Neural cell (in vitro differentiated cells): ENCODE measurements around the gene SUSD6. TPM values are rescaled to one million over a fixed set of nuclear protein-coding genes. Genes with fewer than 3 reads are reported as not detected.

ENCODE experiments used
- H2AFZ ChIP-seq: fragments of 200-600, 300-800 bp; sonication (generic), shearing (Covaris generic); 2 replicates; pipeline ENCODE4 v1.6.0; 2014; ENCODE audit warnings: low read depth, mild to moderate bottlenecking, antibody characterized with exemption, low read length, moderate library complexity
- H3F3A ChIP-seq: fragments of 200-600 bp; shearing (Covaris generic); 2 replicates; pipeline ENCODE4 v1.6.1; 2016; ENCODE audit warnings: mild to moderate bottlenecking, moderate library complexity, mixed read lengths, antibody characterized with exemption, low read length; ENCODE audit not compliant: insufficient read depth, poor library complexity, severe bottlenecking
- H3K27ac ChIP-seq: fragments of 200-600, 300-800 bp; sonication (generic), shearing (Covaris generic); 2 replicates; pipeline ENCODE4 v1.5.1; 2014; ENCODE audit warnings: mild to moderate bottlenecking, low read length, moderate library complexity
- H3K27me3 ChIP-seq: fragments of 300-800, 200-600 bp; sonication (generic), shearing (Covaris generic); 2 replicates; pipeline ENCODE4 v1.6.0; 2014; ENCODE audit warnings: mild to moderate bottlenecking, low read depth, low read length, moderate library complexity; ENCODE audit not compliant: insufficient read depth
- H3K36me3 ChIP-seq: fragments of 300-800, 200-600 bp; sonication (generic), shearing (Covaris generic); 2 replicates; pipeline ENCODE4 v1.5.1; 2014; ENCODE audit warnings: mild to moderate bottlenecking, antibody characterized with exemption, low read length, moderate library complexity; ENCODE audit not compliant: insufficient read depth
- H3K4me2 ChIP-seq: fragments of 300-800, 200-600 bp; sonication (generic), shearing (Covaris generic); 2 replicates; pipeline ENCODE4 v1.6.0; 2014; ENCODE audit warnings: mild to moderate bottlenecking, low read length
- H3K4me3 ChIP-seq: fragments of 300-800, 200-600 bp; sonication (generic), shearing (Covaris generic); 2 replicates; pipeline ENCODE4 v1.5.1; 2014; ENCODE audit warnings: mild to moderate bottlenecking, low read length, moderate library complexity
- H3K79me2 ChIP-seq: fragments of 200-600 bp; shearing (Covaris generic); replicated peaks from 2 replicates; pipeline ENCODE4 v1.6.0; 2014; ENCODE audit warnings: mild to moderate bottlenecking, low read length, moderate library complexity; ENCODE audit not compliant: insufficient read depth
- H3K9ac ChIP-seq: fragments of 300-800, 200-600 bp; sonication (generic), shearing (Covaris generic); 2 replicates; pipeline ENCODE4 v1.6.1; 2016; ENCODE audit warnings: mild to moderate bottlenecking, low read length, mixed read lengths
- H3K9me2 ChIP-seq: fragments of 200-600 bp; shearing (Covaris generic); 2 replicates; pipeline ENCODE4 v1.6.1; 2016; ENCODE audit warnings: mild to moderate bottlenecking, low read length, mixed read lengths; ENCODE audit not compliant: insufficient read depth
- H3K9me3 ChIP-seq: fragments of 200-600, 300-800 bp; sonication (generic), shearing (Covaris generic); 2 replicates; pipeline ENCODE4 v1.6.1; 2016; ENCODE audit warnings: mild to moderate bottlenecking, mixed run types, low read length, moderate library complexity, mixed read lengths
- H4K20me1 ChIP-seq: fragments of 200-600 bp; shearing (Covaris generic); 2 replicates; pipeline ENCODE4 v1.6.1; 2016; ENCODE audit warnings: mild to moderate bottlenecking, mixed run types; ENCODE audit not compliant: insufficient read depth
- CTCF ChIP-seq: fragments of 450-650 bp; IDR thresholded peaks from 2 replicates; pipeline ENCODE4 v1.5.1; 2014; ENCODE audit warnings: antibody characterized with exemption, mild to moderate bottlenecking, moderate library complexity; ENCODE audit not compliant: poor library complexity, severe bottlenecking
- EP300 ChIP-seq: fragments of 450-650 bp; conservative IDR thresholded peaks from 2 replicates; pipeline ENCODE4 v1.6.1; 2014; ENCODE audit warnings: antibody characterized with exemption, mild to moderate bottlenecking, moderate library complexity; ENCODE audit not compliant: poor library complexity, severe bottlenecking
- EZH2 ChIP-seq: fragments of 200-600, 300-800 bp; shearing (Covaris generic), sonication (generic); IDR thresholded peaks from 2 replicates; pipeline ENCODE4 v1.6.1; 2014; ENCODE audit warnings: antibody characterized with exemption, low read length, borderline replicate concordance, mild to moderate bottlenecking; ENCODE audit not compliant: insufficient read depth, poor library complexity, severe bottlenecking
- MXI1 ChIP-seq: fragments of 450-650 bp; conservative IDR thresholded peaks from 2 replicates; pipeline ENCODE4 v1.6.1; 2014; ENCODE audit warnings: antibody characterized with exemption, mild to moderate bottlenecking; ENCODE audit not compliant: poor library complexity, severe bottlenecking
- POLR2AphosphoS5 ChIP-seq: IDR thresholded peaks from 2 replicates; pipeline ENCODE4 v1.6.1; 2012
- RAD21 ChIP-seq: fragments of 450-650 bp; conservative IDR thresholded peaks from 2 replicates; pipeline ENCODE4 v1.6.1; 2014; ENCODE audit warnings: antibody characterized with exemption, mild to moderate bottlenecking, moderate library complexity
- REST ChIP-seq: IDR thresholded peaks from 2 replicates; pipeline ENCODE4 v1.6.1; 2012; ENCODE audit warnings: borderline replicate concordance
- SMC3 ChIP-seq: fragments of 450-650 bp; conservative IDR thresholded peaks from 2 replicates; pipeline ENCODE4 v1.6.1; 2014; ENCODE audit warnings: antibody characterized with exemption, mild to moderate bottlenecking, moderate library complexity; ENCODE audit not compliant: poor library complexity
- polyA plus RNA-seq: library from polyadenylated mRNA; depleted of rRNA; stranded (reverse); fragments of >200 nt; gene quantifications from 2 replicates; pipeline ENCODE4 v1.2.3, GENCODE V29; 2014

The SUSD6 gene
- polyA plus RNA-seq, 1 donor from 2014 or later = 5.1 TPM

- Histone ChIP-seq H4K20me1 (no peaks in the 10 kb centered on the region), H3K4me2 (no peak overlapping the region), H3K9me2 (no peaks in the 10 kb centered on the region), H3F3A (no peaks in the 10 kb centered on the region), H3K27me3 (no peaks in the 10 kb centered on the region), H2AFZ (no peak overlapping the region), H3K36me3 (no peaks in the 10 kb centered on the region), H3K4me3 (no peak overlapping the region), H3K9me3 (no peaks in the 10 kb centered on the region), H3K9ac (no peak overlapping the region), H3K79me2 (peaks cover 1% of the 10 kb centered on the region), H3K27ac (no peak overlapping the region)
- TF ChIP-seq MXI1 (no peak), CTCF (no peak), EP300 (no peak), REST (no peak), RAD21 (no peak), POLR2AphosphoS5 (no peak), SMC3 (no peak)
Observed at GRCh38 chr14:69666690-69667211, 55.4 kb downstream of the SUSD6 start.

- H3K36me3 ChIP-seq = no peaks in the 10 kb centered on the region
- H3K27ac ChIP-seq = no peak overlapping the region
- H3K9me2 ChIP-seq = no peaks in the 10 kb centered on the region
- no peak for TF ChIP-seq RAD21
- no peak for TF ChIP-seq POLR2AphosphoS5
- no peak for TF ChIP-seq EZH2
- no peak for TF ChIP-seq CTCF
- H3K27me3 ChIP-seq = no peaks in the 10 kb centered on the region
- H3K4me2 ChIP-seq = no peak overlapping the region
- no peaks in the 10 kb centered on the region for H3K9me3 ChIP-seq
- no peak overlapping the region for H3K9ac ChIP-seq
- no peak overlapping the region for H2AFZ ChIP-seq
- H3K4me3 ChIP-seq = no peak overlapping the region
- no peaks in the 10 kb centered on the region for H3F3A ChIP-seq
- peaks cover 8% of the 10 kb centered on the region for H3K79me2 ChIP-seq
- no peaks in the 10 kb centered on the region for H4K20me1 ChIP-seq
Observed at GRCh38 chr14:69667938-69668335, 56.5 kb downstream of the SUSD6 start.
